Epidermal melanocyte (primary cell): ENCODE results near the gene NFS1.
A peak's percentile ranks its signal among the peaks of the same experiment; 100 is the strongest.

Experiments
- DNase-seq: peaks from one replicate; pipeline ENCODE4 v3.0.0; 2011; ENCODE audit warnings: low spot score; ENCODE audit not compliant: insufficient read length

The NFS1 gene

GRCh38 chr20:35680452-35681183 is 18.5 kb downstream of the NFS1 start:
- no peak for DNase-seq

DNA sequence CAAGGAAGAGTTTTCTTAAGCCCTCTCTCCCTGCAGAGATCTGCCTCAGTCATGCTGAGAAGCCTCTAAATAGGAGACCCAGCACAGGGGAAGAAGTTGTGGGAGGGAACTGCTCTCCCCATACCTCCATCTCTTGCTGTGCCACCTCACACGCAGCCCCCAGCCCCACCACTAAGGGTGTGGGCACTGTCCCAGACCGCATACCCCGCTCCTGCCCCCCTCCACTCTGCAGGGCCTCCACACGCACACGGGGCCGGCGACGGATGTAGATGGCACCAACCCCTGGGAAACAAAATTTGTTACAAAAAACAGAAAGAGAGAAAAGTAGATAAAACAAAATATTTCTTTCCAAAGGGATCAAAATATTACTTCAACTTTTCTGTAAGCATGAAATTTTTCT is 24.2 kb downstream of the NFS1 start:
- no peak for DNase-seq

DNA sequence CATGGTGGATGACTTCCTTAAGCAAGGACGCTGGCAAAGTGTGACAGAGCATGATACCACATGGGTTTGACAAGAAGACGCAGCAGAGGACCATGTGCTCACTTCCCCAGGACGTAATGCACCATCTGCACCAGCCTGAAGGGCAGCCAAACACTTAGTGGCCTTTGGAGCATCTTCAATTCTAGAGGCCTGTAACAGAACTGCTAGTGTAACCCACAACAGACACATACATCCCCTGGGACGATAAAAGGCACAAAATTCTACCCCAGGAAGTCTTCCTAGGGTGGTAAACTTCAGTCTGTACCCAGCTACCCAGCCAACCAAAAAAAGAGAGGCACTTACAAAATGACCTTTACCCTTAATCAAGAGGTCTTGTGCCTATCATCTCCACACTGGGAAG is 25.3 kb downstream of the NFS1 start:
- no peak for DNase-seq

- DNase-seq = no peak
These were observed 29.5 kb downstream of the NFS1 start for GRCh38 chr20:35669681-35670080.

DNA sequence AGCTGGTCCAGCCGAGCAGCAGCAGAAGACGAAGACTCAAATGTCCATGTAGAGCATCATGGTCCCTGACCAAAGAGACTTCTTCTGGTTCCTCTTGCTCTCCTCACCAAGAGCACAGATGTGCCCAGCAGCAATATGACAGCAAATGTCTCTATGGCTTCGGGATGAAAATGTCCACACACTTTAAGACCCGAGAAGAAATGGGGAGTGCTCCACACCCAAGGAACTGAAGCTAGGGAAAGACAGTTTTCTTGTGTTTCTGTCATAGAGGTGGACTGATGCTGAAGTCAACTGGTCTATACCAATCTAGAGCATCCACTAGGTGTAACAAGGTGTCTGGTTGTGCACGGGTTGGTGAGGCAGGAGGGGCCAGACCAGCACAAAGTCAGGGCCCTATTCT is 29.9 kb downstream of the NFS1 start:
- DNase-seq = no peak

GRCh38 chr20:35665949-35666288 is 33.2 kb downstream of the NFS1 start:
- DNase-seq = no peak

GRCh38 chr20:35664466-35665206 is 34.5 kb downstream of the NFS1 start, which contains the start of the genes CPNE1 and RBM12:
Gene CPNE1 (minus strand): TSS chr20:35664900. CDS start chr20:35632923, 31,977 bp downstream.
Gene RBM12 (minus strand): TSS chr20:35664900. CDS start chr20:35655322, 9,578 bp downstream.
- peak; percentile 97 for DNase-seq

GRCh38 chr20:35663516-35664465 is 35.4 kb downstream of the NFS1 start:
- no peak for DNase-seq

DNA sequence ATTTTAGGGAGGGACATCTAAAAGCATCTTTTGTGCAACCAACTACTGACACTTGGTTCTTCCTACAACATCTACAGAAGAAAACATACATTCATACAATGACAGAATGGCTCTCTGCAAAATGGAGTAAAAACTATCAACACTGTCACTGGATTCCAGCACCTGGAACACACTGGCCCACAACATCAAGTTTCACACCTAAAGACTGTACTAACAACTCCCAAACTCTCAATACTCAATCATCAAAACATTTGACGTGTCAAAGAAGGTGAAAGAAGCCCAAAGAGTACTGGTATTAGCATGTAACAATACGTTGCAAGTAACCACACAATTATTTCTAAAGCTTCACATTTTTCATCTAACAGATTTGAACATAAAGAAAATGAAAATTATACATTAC is 36.6 kb downstream of the NFS1 start:
- no peak for DNase-seq

- DNase-seq = no peak
These were observed 37.2 kb downstream of the NFS1 start for GRCh38 chr20:35661908-35662307.

DNA sequence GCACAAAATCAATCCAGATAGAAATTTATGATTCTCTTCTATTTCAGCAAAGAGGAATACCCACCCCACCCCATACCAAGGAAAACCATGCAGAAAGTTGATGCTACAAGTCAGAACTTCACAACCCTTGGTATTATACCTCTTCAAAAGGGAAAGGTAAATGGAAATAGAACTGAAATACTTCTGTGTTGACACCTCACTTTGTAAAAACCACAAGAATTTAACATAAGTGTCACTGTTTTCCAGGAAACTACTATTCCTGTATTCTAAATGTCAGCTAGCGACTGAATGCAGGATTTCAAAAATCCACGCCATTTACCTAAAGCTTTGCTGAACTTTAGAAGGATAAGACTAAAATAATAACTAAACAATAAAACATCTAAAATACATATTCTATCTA is 38.1 kb downstream of the NFS1 start:
- no peak for DNase-seq

- DNase-seq = no peak
These were observed 38.8 kb downstream of the NFS1 start for GRCh38 chr20:35660122-35660937.

DNA sequence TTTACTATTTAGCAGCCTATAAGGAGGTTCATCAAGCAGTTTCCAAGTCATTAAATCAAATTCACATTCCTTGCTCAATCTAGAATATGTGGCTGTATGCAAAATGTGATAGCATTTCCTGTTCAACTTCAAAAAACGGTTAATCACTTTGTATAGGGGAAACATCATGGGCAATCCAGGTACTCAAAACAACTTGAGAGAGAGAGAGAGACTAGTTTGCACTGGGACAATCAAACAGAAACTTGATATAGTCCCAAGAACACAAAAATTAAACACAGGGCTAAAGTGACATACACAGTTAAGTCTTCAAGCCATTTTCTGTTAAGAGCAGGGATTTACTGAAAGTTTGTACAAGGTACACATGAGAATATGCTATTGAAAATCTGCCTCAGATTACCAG is 41.9 kb downstream of the NFS1 start:
- no peak for DNase-seq

DNA sequence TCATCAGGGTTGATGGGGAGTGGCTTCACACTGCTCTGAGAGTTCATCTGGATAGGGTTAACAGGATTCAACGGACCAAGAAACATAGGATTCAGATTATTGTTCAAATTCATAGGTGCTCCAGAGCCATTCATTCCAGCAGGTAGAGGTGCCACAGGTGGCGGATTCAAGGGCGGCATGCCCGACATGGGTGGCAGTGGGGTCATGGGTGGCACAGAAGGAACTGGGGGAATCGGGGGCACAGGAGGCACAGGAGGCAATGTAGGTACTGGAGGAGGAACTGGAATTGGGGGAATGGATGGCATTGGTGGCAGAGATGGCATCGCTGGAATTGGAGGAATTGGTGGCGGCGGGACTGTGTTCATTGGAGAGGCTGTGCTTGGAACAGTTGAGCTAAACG is 44.7 kb downstream of the NFS1 start:
- DNase-seq = no peak

DNA sequence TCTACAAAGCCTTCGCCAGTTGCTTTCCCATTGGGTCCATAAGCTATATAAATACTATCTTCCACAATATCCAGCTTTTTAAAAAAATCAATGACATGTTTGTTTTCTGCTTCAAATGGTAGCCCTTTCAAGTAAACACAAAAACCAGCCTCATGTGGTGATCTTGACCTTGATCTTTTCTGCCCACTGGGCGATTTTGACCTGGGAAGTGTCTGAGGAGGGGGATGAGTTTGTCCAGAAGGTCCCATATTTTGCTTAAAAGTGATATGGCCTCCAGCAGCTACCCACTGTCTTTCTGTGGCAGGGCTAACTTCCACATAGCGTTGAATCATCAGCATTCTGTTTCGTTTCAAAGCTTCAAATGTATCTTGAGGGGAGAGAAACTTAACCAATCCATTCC is 45.3 kb downstream of the NFS1 start:
- no peak for DNase-seq

GRCh38 chr20:35653430-35653734 is 45.8 kb downstream of the NFS1 start:
- DNase-seq = no peak

DNA sequence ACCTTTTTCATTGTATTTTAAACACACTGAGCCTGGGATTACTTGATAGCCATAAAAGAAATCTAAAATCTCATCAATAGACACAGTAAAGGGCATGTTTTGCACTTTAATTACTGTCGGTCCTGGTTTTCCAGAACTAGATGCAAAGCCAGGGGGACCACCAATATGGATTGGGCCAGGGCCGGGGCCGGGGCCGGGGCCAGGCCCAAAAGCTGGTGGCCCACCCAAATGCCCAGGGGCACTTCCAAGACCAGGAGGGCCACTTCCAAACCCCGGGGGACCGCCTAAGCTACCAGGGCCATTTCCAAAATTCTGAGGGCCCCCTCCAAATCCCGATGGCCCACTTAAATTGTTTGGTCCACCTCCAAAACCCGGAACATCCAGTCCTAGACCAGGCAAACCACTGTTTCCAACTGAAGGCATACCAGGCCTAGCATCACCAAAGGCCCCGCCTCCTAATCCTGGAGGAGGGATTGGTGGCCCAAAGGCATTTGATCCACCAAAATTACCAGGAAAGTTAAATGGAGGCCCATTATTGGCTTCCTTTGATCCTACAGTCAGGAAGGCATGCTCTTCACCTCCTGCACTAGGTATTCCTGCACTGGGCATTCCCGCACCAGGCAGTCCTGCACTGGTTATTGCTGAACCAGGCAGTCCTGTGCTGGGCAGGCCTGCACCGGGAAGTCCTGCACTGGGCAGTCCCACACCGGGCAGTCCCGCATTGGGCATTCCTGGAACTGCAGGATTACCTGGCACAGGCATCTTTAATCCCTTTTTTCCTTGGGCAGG is 46.3 kb downstream of the NFS1 start:
- no peak for DNase-seq

- no peak for DNase-seq
These were observed 47.2 kb downstream of the NFS1 start for GRCh38 chr20:35651958-35652357.

GRCh38 chr20:35650632-35651031 is 48.5 kb downstream of the NFS1 start:
- DNase-seq = no peak

- DNase-seq = no peak
These were observed 50.3 kb downstream of the NFS1 start for GRCh38 chr20:35648836-35649235.
